Ectodermal cell (in vitro differentiated cells): ENCODE data around the gene DCDC2C.

Experiments
- H3K27ac ChIP-seq: 2 replicates; pipeline ENCODE4 v1.7.0; 2013; ENCODE audit warnings: mild to moderate bottlenecking, low read depth, low read length; ENCODE audit not compliant: insufficient read depth, poor library complexity, severe bottlenecking
- H3K27me3 ChIP-seq: 2 replicates; pipeline ENCODE4 v1.7.0; 2013; ENCODE audit warnings: mild to moderate bottlenecking, low read length; ENCODE audit not compliant: insufficient read depth, control insufficient read depth, poor library complexity, severe bottlenecking
- H3K36me3 ChIP-seq: one replicate; pipeline ENCODE4 v1.7.0; 2013; ENCODE audit warnings: low read length; ENCODE audit not compliant: control insufficient read depth, insufficient read depth
- H3K4me1 ChIP-seq: one replicate; pipeline ENCODE4 v1.7.0; 2013; ENCODE audit warnings: low read length; ENCODE audit not compliant: control insufficient read depth, insufficient read depth
- H3K4me3 ChIP-seq: 2 replicates; pipeline ENCODE4 v1.7.0; 2013; ENCODE audit warnings: low read depth, low read length, control low read depth; ENCODE audit not compliant: insufficient read depth
- H3K9me3 ChIP-seq: 2 replicates; pipeline ENCODE4 v1.7.0; 2013; ENCODE audit warnings: mild to moderate bottlenecking, low read length, moderate library complexity; ENCODE audit not compliant: control insufficient read depth
- WGBS, 2 experiments: methylation state at CpG; one replicate each; pipeline ENCODE4 v1.1.7; 2013; ENCODE audit warnings: missing lambda C conversion rate in 2 of 2; 5-methylcytosine and 5-hydroxymethylcytosine counted together

DCDC2C gene

DNA sequence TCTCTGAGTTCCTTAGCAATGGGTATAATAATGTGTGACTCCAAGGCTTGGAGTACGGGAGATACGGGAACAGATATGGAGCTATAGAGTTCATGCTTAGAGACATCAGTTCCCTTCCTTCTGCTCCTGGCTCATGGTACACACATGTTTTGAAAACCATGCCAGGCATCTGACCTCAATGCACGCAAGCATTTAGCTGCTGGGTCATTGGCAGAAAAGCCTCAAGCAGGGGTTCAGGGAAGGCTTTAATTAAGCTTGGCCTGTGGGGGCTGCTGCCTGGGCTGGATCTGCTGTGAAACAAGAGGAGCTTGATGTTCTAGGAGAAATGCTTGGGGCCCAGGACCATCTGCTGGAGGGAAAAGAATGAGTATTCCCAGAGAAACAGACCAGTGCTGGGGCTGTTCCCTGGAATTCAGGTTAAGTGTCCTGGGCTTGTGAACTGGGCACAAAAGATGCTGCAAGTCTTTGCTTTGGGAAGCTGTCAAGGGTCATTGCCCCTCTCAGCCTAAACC is 42.2 kb upstream of the DCDC2C start:
- no peaks in the 10 kb centered on the region for H3K9me3 ChIP-seq
- H3K27me3 ChIP-seq, result no peaks in the 10 kb centered on the region
- H3K4me1 ChIP-seq, result peaks cover 19% of the 10 kb centered on the region
- H3K4me3 ChIP-seq, result no peak overlapping the region
- WGBS, 2 experiments, result 93 to 96% methylated on average over 3 of the region's 3 CpGs
- H3K27ac ChIP-seq, result no peak overlapping the region
- H3K36me3 ChIP-seq, result no peaks in the 10 kb centered on the region

DNA sequence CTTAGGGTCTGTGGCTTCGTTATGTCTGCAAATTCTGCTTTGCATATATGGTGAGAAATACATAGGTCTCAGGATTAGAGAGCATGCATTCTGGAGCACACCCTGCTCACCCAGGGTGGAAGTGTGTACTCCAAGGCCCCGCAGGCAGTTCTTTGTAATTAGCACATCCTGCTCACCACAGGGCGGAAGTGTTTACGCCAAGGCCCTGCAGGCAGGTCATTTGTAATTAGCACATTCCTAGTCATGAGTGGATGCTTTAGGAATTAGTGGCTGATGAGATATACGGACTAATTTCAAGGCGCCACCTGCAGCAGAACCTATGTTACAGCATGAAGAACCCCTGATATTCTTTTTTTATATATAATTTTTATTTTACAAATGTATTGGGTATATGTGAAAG is 41.1 kb upstream of the DCDC2C start:
- no peaks in the 10 kb centered on the region for H3K27me3 ChIP-seq
- no peak overlapping the region for H3K27ac ChIP-seq
- no peaks in the 10 kb centered on the region for H3K36me3 ChIP-seq
- WGBS, 2 experiments, result 90 to 91% methylated on average over 5 to 6 of the region's 6 CpGs
- peaks cover 13% of the 10 kb centered on the region for H3K4me1 ChIP-seq
- H3K4me3 ChIP-seq, result no peak overlapping the region
- no peaks in the 10 kb centered on the region for H3K9me3 ChIP-seq

DNA sequence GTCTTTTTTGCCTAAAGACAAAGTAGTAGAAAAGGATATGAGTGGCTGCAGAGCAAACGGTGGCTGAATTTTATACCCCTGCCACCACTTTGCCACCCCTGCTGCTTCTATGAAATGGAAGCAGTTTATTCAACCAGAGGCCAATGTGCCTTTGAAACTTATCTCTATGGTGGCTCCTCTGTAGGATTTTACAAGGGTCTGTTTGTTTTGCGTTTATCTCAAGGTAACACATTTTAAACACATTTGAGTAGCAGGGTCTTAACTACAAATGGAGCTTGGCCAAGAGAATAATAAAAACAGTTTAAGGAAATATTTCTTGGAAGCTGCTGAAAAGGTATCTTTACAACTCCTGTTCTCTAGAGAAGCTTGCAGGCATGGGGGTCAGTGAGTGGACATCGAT is 39.3 kb upstream of the DCDC2C start:
- no peaks in the 10 kb centered on the region for H3K36me3 ChIP-seq
- H3K4me3 ChIP-seq, result no peak overlapping the region
- H3K27ac ChIP-seq, result no peak overlapping the region
- no peaks in the 10 kb centered on the region for H3K9me3 ChIP-seq
- 91 to 94% methylated on average over 2 to 3 of the region's 3 CpGs for WGBS, 2 experiments
- no peaks in the 10 kb centered on the region for H3K27me3 ChIP-seq
- peaks cover 4% of the 10 kb centered on the region for H3K4me1 ChIP-seq

DNA sequence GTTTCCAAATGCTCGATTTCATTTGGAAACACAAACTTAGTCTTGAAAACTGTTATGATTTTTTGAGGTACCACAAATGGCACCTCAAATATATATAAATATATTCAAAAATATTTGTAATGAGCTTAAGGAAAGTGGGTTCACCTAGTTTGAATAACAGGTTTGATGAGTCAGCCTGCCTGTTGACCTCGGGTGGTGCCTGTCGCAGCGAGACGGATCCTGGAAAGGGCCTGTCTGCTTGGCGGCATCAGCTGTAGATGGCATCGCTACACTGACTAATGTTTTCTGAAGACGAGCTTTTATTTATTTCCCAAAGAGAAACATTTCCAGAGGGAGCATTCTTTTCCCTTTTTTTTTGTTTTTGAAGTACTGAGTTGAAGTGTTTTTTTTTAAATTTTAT is 38.5 kb upstream of the DCDC2C start:
- no peak overlapping the region for H3K27ac ChIP-seq
- 88 to 94% methylated on average over 7 to 8 of the region's 8 CpGs for WGBS, 2 experiments

GRCh38 chr2:3665886-3666612 is 37.3 kb upstream of the DCDC2C start:
- no peak overlapping the region for H3K4me3 ChIP-seq
- no peak overlapping the region for H3K27ac ChIP-seq
- no peaks in the 10 kb centered on the region for H3K9me3 ChIP-seq
- no peaks in the 10 kb centered on the region for H3K4me1 ChIP-seq
- no peaks in the 10 kb centered on the region for H3K36me3 ChIP-seq
- H3K27me3 ChIP-seq, result no peaks in the 10 kb centered on the region
- 89 to 91% methylated on average over 16 of the region's 16 CpGs for WGBS, 2 experiments

More for the DNA sequence above, 38.5 kb upstream of the DCDC2C start:
- Histone ChIP-seq H3K27me3 (no peaks in the 10 kb centered on the region), H3K36me3 (no peaks in the 10 kb centered on the region), H3K9me3 (no peaks in the 10 kb centered on the region), H3K4me3 (no peak overlapping the region), H3K4me1 (no peaks in the 10 kb centered on the region)

DNA sequence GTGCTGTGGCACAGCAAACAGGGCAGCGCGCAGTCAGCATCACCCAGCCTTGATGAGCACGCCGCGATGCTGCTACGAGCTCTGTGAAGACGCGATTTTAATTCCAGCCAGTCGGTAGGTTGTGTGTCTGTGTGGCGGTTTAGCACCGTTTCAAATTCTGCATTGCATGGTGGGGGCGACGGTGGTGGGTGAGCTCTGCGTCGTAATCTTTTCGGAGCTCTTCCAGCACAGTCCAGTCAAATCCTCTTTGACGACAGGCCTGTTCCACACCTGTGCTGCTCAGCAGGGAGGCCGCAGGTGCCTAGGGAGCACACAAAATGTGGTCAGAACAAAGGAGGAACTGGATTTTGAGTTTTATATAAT is 36.8 kb upstream of the DCDC2C start:
- no peaks in the 10 kb centered on the region for H3K27me3 ChIP-seq
- H3K27ac ChIP-seq, result no peak overlapping the region
- H3K9me3 ChIP-seq, result no peaks in the 10 kb centered on the region
- H3K4me1 ChIP-seq, result no peaks in the 10 kb centered on the region
- no peak overlapping the region for H3K4me3 ChIP-seq
- 96% methylated on average over 18 of the region's 18 CpGs for WGBS, 2 experiments
- no peaks in the 10 kb centered on the region for H3K36me3 ChIP-seq

DNA sequence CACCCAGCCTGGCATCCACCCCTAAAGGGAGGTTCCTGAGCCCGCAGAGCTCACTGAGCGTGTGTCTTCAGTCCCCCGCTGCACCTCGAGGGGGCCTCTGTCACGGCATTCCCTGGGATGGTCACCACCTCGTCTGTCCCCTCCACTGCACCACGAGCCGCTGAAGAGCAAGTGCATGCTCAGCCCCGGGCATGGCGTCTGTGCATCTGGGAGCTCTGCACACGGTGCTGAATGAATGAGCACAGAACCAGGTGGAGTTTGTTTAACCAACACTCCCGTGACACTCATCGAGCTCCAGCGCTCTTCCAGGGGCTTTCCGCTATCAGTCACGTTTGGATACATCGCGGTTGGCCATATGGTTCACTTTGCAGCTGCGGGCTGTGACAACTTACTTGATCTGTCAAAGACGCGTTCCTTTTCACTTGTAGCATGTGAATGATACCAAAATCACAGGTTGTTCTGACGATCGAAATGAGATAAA is 36.2 kb upstream of the DCDC2C start:
- Histone ChIP-seq H3K4me3 (no peak overlapping the region), H3K4me1 (no peaks in the 10 kb centered on the region), H3K27me3 (no peaks in the 10 kb centered on the region), H3K27ac (no peak overlapping the region), H3K36me3 (no peaks in the 10 kb centered on the region), H3K9me3 (no peaks in the 10 kb centered on the region)
- 92% methylated on average over 23 of the region's 23 CpGs for WGBS, 2 experiments

GRCh38 chr2:3669656-3670055 is 33.7 kb upstream of the DCDC2C start:
- Histone ChIP-seq H3K27ac (no peak overlapping the region), H3K27me3 (no peaks in the 10 kb centered on the region), H3K4me3 (no peak overlapping the region), H3K9me3 (no peaks in the 10 kb centered on the region), H3K36me3 (no peaks in the 10 kb centered on the region), H3K4me1 (no peaks in the 10 kb centered on the region)
- WGBS, 2 experiments, result 87 to 89% methylated on average over 8 of the region's 8 CpGs

DNA sequence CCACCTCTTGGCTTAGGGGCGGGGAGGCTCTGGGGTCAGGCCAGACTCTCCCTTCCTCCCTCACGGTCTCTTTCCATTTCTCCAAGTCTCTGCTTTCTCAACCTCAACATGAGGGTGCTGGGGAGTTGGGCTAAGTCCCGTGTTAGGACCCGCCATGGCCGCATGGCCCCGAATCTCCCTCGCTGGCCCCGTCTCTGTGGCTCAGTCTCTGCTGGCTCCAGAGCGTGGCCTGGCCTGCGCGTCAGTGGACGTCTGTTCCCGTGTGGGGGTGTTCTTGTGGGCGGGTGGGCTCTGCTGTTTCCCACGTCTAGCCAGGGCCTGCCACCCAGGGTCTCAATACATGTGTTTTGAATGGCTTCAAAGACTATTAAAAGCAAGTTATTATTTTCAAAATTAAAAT is 33.0 kb upstream of the DCDC2C start:
- Histone ChIP-seq H3K9me3 (no peaks in the 10 kb centered on the region), H3K4me3 (no peak overlapping the region), H3K36me3 (no peaks in the 10 kb centered on the region), H3K4me1 (no peaks in the 10 kb centered on the region), H3K27ac (no peak overlapping the region), H3K27me3 (no peaks in the 10 kb centered on the region)
- WGBS, 2 experiments, result 91 to 93% methylated on average over 15 of the region's 15 CpGs

GRCh38 chr2:3670941-3671340 is 32.4 kb upstream of the DCDC2C start:
- Histone ChIP-seq H3K4me3 (no peak overlapping the region), H3K36me3 (no peaks in the 10 kb centered on the region), H3K27me3 (no peaks in the 10 kb centered on the region), H3K9me3 (no peaks in the 10 kb centered on the region), H3K4me1 (no peaks in the 10 kb centered on the region), H3K27ac (no peak overlapping the region)
- WGBS, 2 experiments, result 87 to 89% methylated on average over 11 of the region's 11 CpGs
